Fibroblast of pulmonary artery (primary cell): Measurements from ENCODE around the gene DGKQ.

Experiments used
- DNase-seq: peaks from one replicate; pipeline ENCODE4 v3.0.0-alpha.2; 2010; ENCODE audit warnings: low read depth
- H3K4me3 ChIP-seq: replicated peaks from 2 replicates; pipeline ENCODE4 v1.5.1; 2011; ENCODE audit warnings: low read depth, mild to moderate bottlenecking, control low read depth, low read length, moderate library complexity
- CTCF ChIP-seq: IDR thresholded peaks from 2 replicates; pipeline ENCODE4 v1.5.1; 2011; ENCODE audit warnings: mild to moderate bottlenecking, control low read depth, low read length, inconsistent platforms; ENCODE audit errors: missing control alignments

The DGKQ gene

GRCh38 chr4:955161-955921 is 18.0 kb downstream of the DGKQ start:
- H3K4me3 ChIP-seq = no peak overlapping the region
- TF ChIP-seq CTCF = no peak
- DNase-seq = no peak

GRCh38 chr4:954211-955020 is 19.0 kb downstream of the DGKQ start:
- TF ChIP-seq CTCF = no peak
- DNase-seq = no peak

GRCh38 chr4:953574-953915 is 19.8 kb downstream of the DGKQ start:
- no peak for DNase-seq
- TF ChIP-seq CTCF = no peak
- no peak overlapping the region for H3K4me3 ChIP-seq

More at GRCh38 chr4:954211-955020, 19.0 kb downstream of the DGKQ start:
- H3K4me3 ChIP-seq = no peak overlapping the region

- no peak overlapping the region for H3K4me3 ChIP-seq
- DNase-seq = no peak
- no peak for TF ChIP-seq CTCF
These were observed 20.3 kb downstream of the DGKQ start for GRCh38 chr4:952881-953573.

GRCh38 chr4:951594-952468 is 21.5 kb downstream of the DGKQ start:
- H3K4me3 ChIP-seq = no peak overlapping the region
- DNase-seq = no peak
- no peak for TF ChIP-seq CTCF

GRCh38 chr4:951186-951585 is 22.2 kb downstream of the DGKQ start:
- no peak overlapping the region for H3K4me3 ChIP-seq
- TF ChIP-seq CTCF = no peak
- no peak for DNase-seq
